SK-N-DZ (cell line): ENCODE measurements around the gene ANGPTL1. TPM values are rescaled to one million over a fixed set of nuclear protein-coding genes. Genes with fewer than 3 reads are reported as not detected.

Experiments
- DNase-seq: peaks from one replicate; pipeline ENCODE4 v3.0.0-alpha.2; 2015; ENCODE audit warnings: low spot score
- polyA plus RNA-seq, 2 experiments: library from polyadenylated mRNA; depleted of rRNA; stranded (reverse); fragments of >200 nt; gene quantifications; 2 replicates each; pipeline ENCODE4 v1.2.3, GENCODE V29; 2014

The ANGPTL1 gene
- 0.07 TPM in 1 of 2 replicates, not detected in the other for polyA plus RNA-seq (2014; cell fraction: cytosol; rRNA removed)
- polyA plus RNA-seq (2014; cell fraction: nucleus; rRNA removed): not detected in 2 replicates

- no peak for DNase-seq
These were observed at the start of gene ANGPTL1 for GRCh38 chr1:178870944-178871343. Gene ANGPTL1 (minus strand): TSS chr1:178871077. CDS start chr1:178865776, 5,301 bp downstream.

GRCh38 chr1:178919581-178919980 lies 48.7 kb upstream of the ANGPTL1 start:
- no peak for DNase-seq

DNA sequence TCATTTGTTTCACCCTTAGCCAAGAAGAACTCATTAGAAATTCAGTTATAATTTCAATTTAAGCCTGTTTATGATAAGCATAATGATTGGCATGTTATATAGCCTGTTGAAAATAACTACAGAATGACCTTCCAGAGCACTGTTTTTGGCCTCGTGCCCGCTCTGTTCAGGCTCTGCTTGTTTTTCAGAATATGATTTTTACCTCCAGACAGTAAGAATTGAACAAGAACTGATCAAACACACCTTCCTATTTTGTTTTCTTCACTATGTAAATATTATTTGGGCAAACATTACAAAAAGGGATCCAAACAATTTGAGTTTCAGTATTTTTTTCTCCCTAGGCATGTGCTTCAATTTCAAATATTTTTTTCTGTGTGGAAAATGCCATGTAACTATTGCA lies 48.1 kb upstream of the ANGPTL1 start:
- DNase-seq: no peak

DNA sequence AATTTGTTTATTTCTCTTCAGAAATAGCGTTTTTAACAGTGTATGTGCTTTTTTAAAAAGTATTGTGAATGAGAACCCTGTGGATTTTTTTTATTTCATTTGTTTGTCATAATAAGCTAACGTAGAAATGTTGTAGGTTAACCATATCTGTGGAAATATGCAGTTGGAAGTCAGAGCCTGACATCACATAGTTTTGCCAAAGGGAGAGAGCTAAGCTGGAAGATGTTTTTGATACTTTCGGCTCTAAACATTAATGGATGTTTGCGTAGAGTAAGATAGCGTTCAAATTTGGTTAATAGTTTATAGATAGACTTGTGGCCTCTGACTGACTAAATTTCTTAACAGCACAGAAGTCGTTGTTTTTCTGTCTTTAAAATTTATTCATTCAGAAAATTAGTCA lies 47.4 kb upstream of the ANGPTL1 start:
- DNase-seq: no peak

GRCh38 chr1:178916448-178917174 lies 45.7 kb upstream of the ANGPTL1 start:
- no peak for DNase-seq

DNA sequence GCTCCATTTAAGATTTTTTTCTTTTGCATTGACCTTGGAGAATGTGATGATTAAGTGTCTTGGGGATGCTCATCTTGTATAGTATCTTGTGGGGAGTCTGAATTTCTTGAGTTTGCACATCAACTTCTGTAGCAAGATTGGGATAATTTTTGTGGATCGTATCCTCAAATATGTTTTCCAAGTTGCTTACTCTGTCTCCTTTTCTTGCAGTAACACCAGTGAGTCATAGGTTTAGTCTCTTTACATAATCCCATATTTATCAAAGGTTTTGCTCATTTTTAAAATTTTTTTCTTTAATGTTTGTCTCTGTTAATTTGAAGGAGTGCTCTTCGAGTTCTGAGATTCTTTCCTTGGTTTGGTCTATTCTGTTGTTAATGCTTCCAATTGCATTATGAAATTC lies 41.7 kb upstream of the ANGPTL1 start:
- no peak for DNase-seq

DNA sequence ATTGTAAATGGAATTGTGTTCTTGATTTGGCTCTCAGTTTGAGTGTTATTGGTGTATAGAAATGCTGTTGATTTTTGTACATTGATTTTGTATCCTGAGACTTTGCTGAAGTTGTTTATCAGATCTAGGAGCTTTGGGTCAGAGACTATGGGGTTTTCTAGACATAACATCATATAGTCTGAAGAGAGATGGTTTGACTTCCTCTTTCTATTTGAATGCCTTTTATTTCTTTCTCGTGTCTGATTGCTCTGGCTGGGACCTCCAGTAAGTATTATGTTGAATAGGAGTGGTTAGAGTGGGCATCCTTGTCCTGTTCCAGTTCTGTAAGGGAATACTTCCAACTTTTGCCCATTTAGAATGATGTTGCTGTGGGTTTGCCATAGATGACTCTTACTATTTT lies 39.1 kb upstream of the ANGPTL1 start:
- DNase-seq: no peak

DNA sequence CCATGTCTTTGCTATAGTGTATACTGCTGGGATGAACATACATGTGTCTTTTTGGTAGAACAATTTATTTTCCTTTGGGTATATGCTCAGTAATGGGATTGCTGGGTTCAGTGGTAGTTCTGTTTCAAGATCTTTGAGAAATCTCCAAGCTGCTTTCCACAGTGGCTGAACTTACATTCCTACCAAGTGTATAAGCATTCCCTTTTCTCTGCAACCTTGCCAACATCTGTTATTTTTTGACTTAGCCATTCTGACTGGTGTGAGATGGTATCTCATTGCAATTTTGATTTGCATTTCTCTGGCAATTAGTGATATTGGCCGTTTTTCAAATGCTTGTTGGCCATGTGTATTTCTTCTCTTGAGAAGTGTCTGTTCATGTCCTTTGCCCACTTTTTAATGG lies 37.5 kb upstream of the ANGPTL1 start:
- no peak for DNase-seq

GRCh38 chr1:178901482-178902125 lies 30.7 kb upstream of the ANGPTL1 start:
- DNase-seq: no peak

GRCh38 chr1:178899402-178899801 lies 28.5 kb upstream of the ANGPTL1 start:
- no peak for DNase-seq

GRCh38 chr1:178898401-178898800 lies 27.5 kb upstream of the ANGPTL1 start:
- DNase-seq: no peak

GRCh38 chr1:178895928-178896327 lies 25.1 kb upstream of the ANGPTL1 start:
- DNase-seq: no peak

DNA sequence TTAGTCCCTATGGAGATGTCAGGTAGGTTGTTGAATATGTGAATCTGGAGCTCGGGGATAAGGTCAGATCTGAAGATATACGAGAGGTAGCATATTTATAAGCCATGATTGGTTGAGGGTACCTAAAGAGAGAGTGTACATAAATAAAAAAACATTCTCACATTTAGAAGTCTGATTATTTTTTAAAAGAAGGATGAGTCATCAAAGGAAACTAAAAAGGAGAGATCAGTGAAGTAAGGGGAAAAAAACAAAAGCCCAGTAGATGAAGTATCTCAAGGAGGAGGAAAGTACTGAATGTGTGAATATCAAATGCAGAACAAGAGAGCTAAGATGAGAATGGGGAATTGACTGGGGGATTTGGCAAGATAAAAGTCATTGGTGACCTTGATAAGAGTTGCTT lies 15.7 kb upstream of the ANGPTL1 start:
- DNase-seq: no peak

DNA sequence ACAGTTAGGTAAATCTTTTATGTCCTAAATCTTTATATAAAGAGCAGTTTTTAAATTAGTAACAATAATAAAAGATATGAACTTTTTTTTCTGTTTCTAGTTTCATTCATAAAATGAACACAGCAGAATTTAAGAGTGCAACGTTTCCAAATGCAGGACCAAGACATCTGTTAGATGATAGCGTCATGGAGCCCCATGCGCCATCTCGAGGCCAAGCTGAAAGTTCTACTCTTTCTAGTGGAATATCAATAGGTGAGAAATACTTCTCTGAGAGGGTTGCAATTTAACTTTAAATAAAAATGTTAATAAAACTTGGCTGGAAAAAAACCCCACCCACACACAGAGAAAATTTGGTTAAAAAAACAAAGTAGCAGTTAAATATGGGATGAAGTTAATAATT lies 15.0 kb upstream of the ANGPTL1 start:
- no peak for DNase-seq

DNA sequence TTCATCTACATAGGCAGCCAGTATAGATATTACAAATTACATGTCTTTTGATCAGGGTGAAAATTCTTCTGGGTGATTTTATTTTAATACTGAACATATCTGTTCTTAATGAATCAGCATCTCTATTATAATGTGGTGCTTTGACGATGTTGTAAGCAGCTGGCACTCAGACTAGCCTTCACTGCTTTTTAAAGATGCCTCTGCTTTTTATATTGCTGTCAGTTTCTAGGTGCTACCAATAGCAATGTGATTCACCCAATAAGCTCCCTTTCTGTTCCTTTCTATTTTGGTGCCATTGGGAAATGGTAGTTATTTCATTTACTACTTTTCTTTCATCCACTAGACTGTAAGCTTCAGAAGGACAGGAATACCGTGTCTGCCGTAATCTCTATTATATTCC lies 11.1 kb upstream of the ANGPTL1 start:
- no peak for DNase-seq

DNA sequence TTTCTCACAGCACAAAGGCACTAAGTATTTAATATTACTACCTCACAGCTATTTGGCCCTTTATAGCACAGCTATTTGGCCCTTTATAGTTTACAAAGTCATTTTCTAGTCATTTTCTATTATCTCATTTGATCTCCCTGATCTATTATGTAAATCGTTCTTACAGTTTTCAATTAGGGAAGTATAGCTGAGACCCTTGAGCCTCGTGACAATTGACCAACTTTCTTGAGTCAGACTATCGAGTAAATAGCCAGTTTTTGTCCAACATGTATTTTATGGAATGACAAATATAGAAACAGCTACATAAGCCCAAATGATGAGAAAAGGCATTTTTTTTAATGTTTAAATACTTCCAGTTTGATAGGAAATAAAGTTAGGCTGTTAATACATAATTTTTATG lies 7.0 kb upstream of the ANGPTL1 start:
- DNase-seq: no peak

DNA sequence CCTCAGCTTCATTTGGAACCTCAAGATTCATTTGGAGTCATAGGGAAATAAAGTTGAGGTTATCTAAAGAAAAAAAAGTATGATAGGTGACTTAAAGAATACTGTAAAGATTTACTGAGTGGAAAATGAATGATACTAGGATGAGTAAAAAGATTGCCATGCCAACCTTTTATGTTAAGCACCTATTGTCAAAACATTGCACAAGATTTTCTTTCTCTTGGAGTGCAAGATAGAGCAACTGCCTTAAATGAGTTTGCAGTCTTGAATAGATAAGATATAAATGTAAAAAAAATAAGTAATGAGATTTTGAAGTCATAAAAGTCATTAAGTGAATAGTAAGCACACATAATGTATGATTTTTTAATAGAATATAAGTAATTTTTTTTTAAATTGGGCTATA lies 5.1 kb upstream of the ANGPTL1 start:
- DNase-seq: no peak

- DNase-seq: no peak
These were observed 4.1 kb upstream of the ANGPTL1 start for GRCh38 chr1:178874966-178875365.

- DNase-seq: no peak
These were observed 859 bp upstream of the ANGPTL1 start for GRCh38 chr1:178871551-178872320.

- DNase-seq: no peak
These were observed 656 bp downstream of the ANGPTL1 start for GRCh38 chr1:178870221-178870620.

DNA sequence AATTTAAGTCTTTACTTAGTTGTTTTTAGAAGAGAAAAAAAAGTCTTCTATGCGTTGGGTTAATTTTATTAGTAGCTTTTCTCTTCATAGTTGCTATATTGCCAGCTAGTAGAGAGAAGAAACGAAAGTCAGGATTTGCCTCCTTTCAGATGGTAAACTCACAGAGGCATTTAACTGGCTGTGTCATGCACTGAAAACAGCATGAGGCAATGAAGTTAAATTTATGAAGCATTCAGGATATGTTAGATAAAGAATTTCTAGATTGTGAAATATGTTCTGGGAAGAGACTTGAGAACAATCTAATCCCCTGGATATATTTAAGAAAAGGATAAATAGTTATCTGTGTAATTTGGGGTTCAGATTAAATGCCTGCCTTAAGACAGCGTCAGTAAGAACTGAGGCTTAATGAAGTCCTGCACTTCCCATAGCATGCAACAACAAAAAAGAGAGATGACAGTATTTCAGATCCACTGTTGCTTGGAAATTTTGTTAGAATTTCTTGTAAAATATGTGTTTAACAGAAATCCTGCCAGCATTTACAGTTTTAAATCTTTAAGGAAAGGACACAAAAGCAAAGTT lies 1.7 kb downstream of the ANGPTL1 start:
- DNase-seq: no peak

DNA sequence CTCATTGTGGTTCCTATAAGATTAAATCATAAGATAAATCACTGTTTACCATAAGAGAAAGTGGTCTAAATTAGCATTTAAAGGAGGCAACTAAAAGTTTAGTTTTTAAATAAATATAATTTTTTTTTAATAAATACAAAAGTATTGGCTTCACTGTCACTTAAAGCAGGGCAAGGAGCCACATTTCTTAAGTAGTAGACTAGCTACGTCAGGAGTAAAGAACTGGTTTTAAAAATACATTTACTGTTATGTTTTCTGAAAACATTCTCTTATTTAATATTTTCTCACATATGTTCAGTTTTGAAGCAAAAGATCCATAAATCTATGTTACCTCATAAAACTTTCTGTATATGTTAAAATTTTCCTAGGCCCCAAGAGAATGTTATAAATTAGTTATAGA lies 2.2 kb downstream of the ANGPTL1 start:
- no peak for DNase-seq
